Activated CD4-positive, alpha-beta memory T cell treated with anti-CD3 and anti-CD28 coated beads, Interleukin-2, amount 10 ng/mL, durations not matched to agents 7 days and 5 days (primary cell): ENCODE data around the gene HIC2. TPM values are rescaled to one million over a fixed set of nuclear protein-coding genes. Genes with fewer than 3 reads are reported as not detected.
"Not testable (repeated sequence)": the region's sequence is repeated elsewhere in the genome, so short reads cannot be mapped to it uniquely, and the experiment has no call there.

Experiments used
- CTCF ChIA-PET: fragments of 350-600 bp; sonication (Branson Sonifier 250); formaldehyde crosslinking; loops from one replicate; lab custom pipeline; 2021; ENCODE audit warnings: antibody characterized with exemption, inconsistent platforms; lab: Charles Lee
- POLR2A ChIA-PET: fragments of 350-600 bp; sonication (Branson Sonifier 250); formaldehyde crosslinking; loops from one replicate; lab custom pipeline; 2021; ENCODE audit warnings: antibody characterized with exemption; lab: Charles Lee
- DNase-seq: peaks from one replicate; pipeline ENCODE4 v3.0.0-alpha.2; 2020
- H3K27ac Mint-ChIP-seq: one replicate; pipeline ENCODE4 v1.8.0; 2021; ENCODE audit warnings: mild to moderate bottlenecking, mixed read lengths
- H3K27me3 Mint-ChIP-seq: one replicate; pipeline ENCODE4 v1.8.0; 2021; ENCODE audit warnings: mixed read lengths
- H3K36me3 Mint-ChIP-seq: one replicate; pipeline ENCODE4 v1.8.0; 2021; ENCODE audit warnings: low read depth, mixed read lengths
- H3K4me1 Mint-ChIP-seq: one replicate; pipeline ENCODE4 v1.8.0; 2021; ENCODE audit warnings: mixed read lengths
- H3K4me3 Mint-ChIP-seq: one replicate; pipeline ENCODE4 v1.8.0; 2021; ENCODE audit warnings: mild to moderate bottlenecking, mixed read lengths
- H3K9me3 Mint-ChIP-seq: one replicate; pipeline ENCODE4 v1.8.0; 2021; ENCODE audit warnings: mixed read lengths
- total RNA-seq, 2 experiments: library from RNA; stranded (reverse); gene quantifications; one replicate each; pipeline ENCODE4 v1.2.3, GENCODE V29; 2021

The HIC2 gene
- total RNA-seq, 2 experiments from 2014 or later: 3.9 to 4.0 TPM

GRCh38 chr22:21469097-21469994 is 52.2 kb downstream of the HIC2 start:
- POLR2A ChIA-PET, H3K9me3 Mint-ChIP-seq, H3K4me3 Mint-ChIP-seq, H3K27ac Mint-ChIP-seq, H3K4me1 Mint-ChIP-seq, H3K27me3 Mint-ChIP-seq, DNase-seq, H3K36me3 Mint-ChIP-seq, CTCF ChIA-PET: not testable (repeated sequence)

GRCh38 chr22:21472984-21473383 is 55.8 kb downstream of the HIC2 start:
- H3K27ac Mint-ChIP-seq, H3K4me1 Mint-ChIP-seq, H3K27me3 Mint-ChIP-seq, H3K4me3 Mint-ChIP-seq, CTCF ChIA-PET, H3K9me3 Mint-ChIP-seq, DNase-seq, H3K36me3 Mint-ChIP-seq, POLR2A ChIA-PET: not testable (repeated sequence)

- H3K4me3 Mint-ChIP-seq, H3K9me3 Mint-ChIP-seq, H3K27ac Mint-ChIP-seq, H3K4me1 Mint-ChIP-seq, POLR2A ChIA-PET, DNase-seq, H3K36me3 Mint-ChIP-seq, CTCF ChIA-PET, H3K27me3 Mint-ChIP-seq: not testable (repeated sequence)
Measured at GRCh38 chr22:21473664-21474063, 56.5 kb downstream of the HIC2 start.

GRCh38 chr22:21484039-21484438 is 66.9 kb downstream of the HIC2 start:
- CTCF ChIA-PET, DNase-seq, H3K9me3 Mint-ChIP-seq, H3K4me3 Mint-ChIP-seq, H3K4me1 Mint-ChIP-seq, H3K36me3 Mint-ChIP-seq, POLR2A ChIA-PET, H3K27ac Mint-ChIP-seq, H3K27me3 Mint-ChIP-seq: not testable (repeated sequence)

- CTCF ChIA-PET, H3K9me3 Mint-ChIP-seq, H3K36me3 Mint-ChIP-seq, H3K27me3 Mint-ChIP-seq, H3K4me1 Mint-ChIP-seq, DNase-seq, H3K27ac Mint-ChIP-seq, POLR2A ChIA-PET, H3K4me3 Mint-ChIP-seq: not testable (repeated sequence)
Measured at GRCh38 chr22:21487723-21488122, 70.6 kb downstream of the HIC2 start.

GRCh38 chr22:21489149-21489680 is 72.0 kb downstream of the HIC2 start:
- DNase-seq, CTCF ChIA-PET, H3K36me3 Mint-ChIP-seq, H3K4me3 Mint-ChIP-seq, H3K9me3 Mint-ChIP-seq, POLR2A ChIA-PET, H3K4me1 Mint-ChIP-seq, H3K27ac Mint-ChIP-seq, H3K27me3 Mint-ChIP-seq: not testable (repeated sequence)

GRCh38 chr22:21490556-21490955 is 73.4 kb downstream of the HIC2 start:
- DNase-seq, H3K27ac Mint-ChIP-seq, H3K27me3 Mint-ChIP-seq, H3K36me3 Mint-ChIP-seq, H3K9me3 Mint-ChIP-seq, H3K4me3 Mint-ChIP-seq, POLR2A ChIA-PET, H3K4me1 Mint-ChIP-seq, CTCF ChIA-PET: not testable (repeated sequence)

GRCh38 chr22:21492271-21492670 is 75.1 kb downstream of the HIC2 start:
- H3K4me1 Mint-ChIP-seq, H3K4me3 Mint-ChIP-seq, H3K9me3 Mint-ChIP-seq, DNase-seq, H3K27ac Mint-ChIP-seq, H3K27me3 Mint-ChIP-seq, H3K36me3 Mint-ChIP-seq, POLR2A ChIA-PET, CTCF ChIA-PET: not testable (repeated sequence)

- H3K4me1 Mint-ChIP-seq, H3K9me3 Mint-ChIP-seq, DNase-seq, H3K27me3 Mint-ChIP-seq, CTCF ChIA-PET, POLR2A ChIA-PET, H3K27ac Mint-ChIP-seq, H3K4me3 Mint-ChIP-seq, H3K36me3 Mint-ChIP-seq: not testable (repeated sequence)
Measured at GRCh38 chr22:21493789-21494782, 76.9 kb downstream of the HIC2 start.

- DNase-seq, H3K4me1 Mint-ChIP-seq, H3K27ac Mint-ChIP-seq, CTCF ChIA-PET, POLR2A ChIA-PET, H3K27me3 Mint-ChIP-seq, H3K36me3 Mint-ChIP-seq, H3K9me3 Mint-ChIP-seq, H3K4me3 Mint-ChIP-seq: not testable (repeated sequence)
Measured at GRCh38 chr22:21497984-21498383, 80.8 kb downstream of the HIC2 start.

GRCh38 chr22:21498489-21498888 is 81.3 kb downstream of the HIC2 start:
- H3K4me1 Mint-ChIP-seq: not testable (repeated sequence)

GRCh38 chr22:21499623-21500506 is 82.7 kb downstream of the HIC2 start:
- H3K4me3 Mint-ChIP-seq: not testable (repeated sequence)

More at GRCh38 chr22:21498489-21498888, 81.3 kb downstream of the HIC2 start:
- DNase-seq, POLR2A ChIA-PET, H3K4me3 Mint-ChIP-seq, CTCF ChIA-PET, H3K27me3 Mint-ChIP-seq, H3K9me3 Mint-ChIP-seq, H3K27ac Mint-ChIP-seq, H3K36me3 Mint-ChIP-seq: not testable (repeated sequence)

More at GRCh38 chr22:21499623-21500506, 82.7 kb downstream of the HIC2 start:
- H3K9me3 Mint-ChIP-seq, H3K27me3 Mint-ChIP-seq, POLR2A ChIA-PET, DNase-seq, H3K4me1 Mint-ChIP-seq, CTCF ChIA-PET, H3K36me3 Mint-ChIP-seq, H3K27ac Mint-ChIP-seq: not testable (repeated sequence)
